Activated naive CD4-positive, alpha-beta T cell treated with anti-CD3 and anti-CD28 coated beads, Interleukin-2, amount 50 U/mL, for 16 hours (primary cell): ENCODE measurements around the gene BCKDHA.
A peak's percentile ranks its signal among the peaks of the same experiment; 100 is the strongest.
"Not testable (repeated sequence)": the region's sequence is repeated elsewhere in the genome, so short reads cannot be mapped to it uniquely, and the experiment has no call there.

Source experiments
- DNase-seq: peaks from one replicate; pipeline ENCODE4 v3.0.0-alpha.2; 2020

BCKDHA gene

DNA sequence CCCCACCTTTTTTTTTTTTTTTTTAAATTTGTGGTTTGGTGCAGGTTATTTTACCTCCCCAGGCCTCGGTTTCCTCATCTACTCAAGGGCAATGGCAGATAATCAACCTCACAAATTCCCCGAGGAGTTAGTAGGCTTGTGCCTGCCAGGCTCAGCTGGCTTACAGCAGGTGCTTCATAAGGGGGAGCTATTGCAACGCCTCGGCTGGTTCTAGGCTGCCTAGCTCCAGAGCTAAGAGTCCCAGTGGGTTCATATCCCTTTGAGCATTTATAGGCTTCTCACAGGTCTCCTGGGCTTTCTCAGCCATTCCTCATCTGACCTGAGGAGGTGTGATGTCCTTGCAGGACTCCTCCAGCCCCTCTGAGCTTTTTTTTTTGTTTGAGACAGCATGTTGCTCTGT, 10.6 kb downstream of the BCKDHA start:
- no peak for DNase-seq

DNA sequence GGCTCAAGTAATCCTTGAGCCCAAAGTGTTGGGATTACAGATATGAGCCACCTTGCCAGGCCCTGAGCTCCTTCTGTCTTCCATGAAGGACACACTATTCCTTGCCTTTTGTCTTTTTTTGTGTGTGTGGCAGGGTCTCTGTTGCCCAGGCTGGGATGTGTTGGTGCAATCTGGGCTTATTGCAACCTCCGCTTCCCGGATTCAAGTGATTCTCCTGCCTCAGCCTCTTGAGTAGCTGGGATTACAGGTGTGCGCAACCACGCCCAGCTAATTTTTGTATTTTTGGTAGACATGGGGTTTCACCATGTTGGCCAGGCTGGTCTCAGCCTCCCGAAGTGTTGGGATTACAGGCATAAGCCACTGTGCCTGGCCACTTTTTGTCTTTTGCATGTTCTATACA, 11.2 kb downstream of the BCKDHA start:
- DNase-seq: not testable (repeated sequence)

DNA sequence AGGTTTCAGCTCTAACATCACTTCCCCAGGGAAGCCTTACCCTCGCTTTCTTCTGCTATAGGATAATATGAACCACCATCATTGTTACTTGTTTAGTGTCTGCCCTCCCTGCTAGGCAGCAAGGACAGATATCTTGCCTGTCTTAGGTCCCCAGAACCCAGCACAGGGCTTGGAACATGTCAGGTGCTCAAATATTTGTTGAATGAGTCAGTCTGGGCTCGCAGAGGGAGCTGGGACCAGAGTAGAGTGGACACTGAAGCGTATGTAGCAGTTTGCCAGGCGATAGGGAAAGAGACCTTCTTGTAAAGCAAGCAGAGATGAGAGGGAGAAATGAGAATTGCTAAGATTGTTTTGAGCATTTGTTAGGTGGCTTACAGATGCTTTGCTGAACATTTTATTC, 11.7 kb downstream of the BCKDHA start:
- DNase-seq: no peak

DNA sequence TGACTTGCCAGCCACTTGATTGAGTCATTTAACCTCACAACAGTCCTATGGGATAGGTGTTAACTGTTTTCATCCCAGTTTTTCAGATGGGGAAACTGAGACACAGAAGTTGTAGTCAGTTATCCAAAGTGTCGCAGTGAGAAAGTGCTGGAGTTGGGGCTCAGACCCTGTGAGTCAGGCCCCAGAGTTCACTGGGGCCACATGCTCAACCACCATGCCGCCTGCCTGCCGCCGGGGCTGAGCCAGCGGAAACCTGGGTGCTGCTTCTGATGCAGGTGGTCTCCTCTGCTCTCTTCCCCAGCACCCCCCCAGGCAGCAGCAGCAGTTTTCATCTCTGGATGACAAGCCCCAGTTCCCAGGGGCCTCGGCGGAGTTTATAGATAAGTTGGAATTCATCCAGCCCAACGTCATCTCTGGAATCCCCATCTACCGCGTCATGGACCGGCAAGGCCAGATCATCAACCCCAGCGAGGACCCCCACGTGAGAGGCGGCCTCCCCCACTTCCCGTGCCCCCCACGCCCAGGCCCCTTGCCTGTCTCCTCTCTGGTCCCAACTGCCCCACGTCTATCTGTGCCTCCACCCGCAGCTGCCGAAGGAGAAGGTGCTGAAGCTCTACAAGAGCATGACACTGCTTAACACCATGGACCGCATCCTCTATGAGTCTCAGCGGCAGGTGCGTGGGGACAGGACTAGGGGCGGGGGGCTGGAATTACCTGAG, 12.9 kb downstream of the BCKDHA start:
- DNase-seq: no peak

DNA sequence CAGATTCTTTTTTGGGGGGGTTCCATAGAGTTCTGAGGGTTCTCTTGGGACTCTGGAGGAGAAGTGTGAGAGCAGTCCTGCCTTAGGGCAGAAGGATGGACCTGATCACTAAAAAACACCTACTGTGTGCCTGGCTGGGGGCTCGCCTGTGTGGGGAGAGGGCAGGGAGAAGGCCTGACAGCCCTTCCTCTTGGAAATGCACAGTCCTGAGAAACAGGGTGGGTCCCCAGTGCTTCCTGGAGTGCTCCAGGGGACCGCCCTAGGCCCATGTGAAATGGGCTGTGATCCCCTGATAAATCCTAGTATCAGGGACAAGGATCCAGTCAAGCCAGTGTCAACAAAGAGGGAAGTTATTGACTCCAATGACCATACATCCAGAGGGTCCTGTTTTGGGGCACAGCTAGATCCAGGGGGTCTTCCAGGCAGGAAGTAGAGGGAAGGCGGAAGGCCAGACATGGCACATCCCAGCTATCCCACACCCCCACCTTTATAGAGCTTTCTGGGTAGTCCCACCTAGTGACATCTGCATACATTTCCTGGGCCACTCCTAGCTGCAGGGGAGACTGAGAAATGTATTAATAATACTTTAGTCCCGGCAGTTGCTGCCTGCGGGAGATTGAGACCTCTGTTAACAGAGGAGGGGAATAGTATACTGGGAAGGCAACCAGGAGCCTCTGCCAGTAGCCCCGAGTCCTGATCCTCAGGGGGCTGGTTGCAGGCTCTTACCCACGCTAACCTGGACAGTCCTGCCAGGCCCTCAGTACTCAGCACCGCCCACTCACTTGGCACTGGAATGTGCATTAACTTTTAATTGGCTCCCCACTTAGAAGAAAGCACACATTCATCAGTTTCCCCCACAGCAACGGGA, 13.7 kb downstream of the BCKDHA start:
- DNase-seq: no peak

DNA sequence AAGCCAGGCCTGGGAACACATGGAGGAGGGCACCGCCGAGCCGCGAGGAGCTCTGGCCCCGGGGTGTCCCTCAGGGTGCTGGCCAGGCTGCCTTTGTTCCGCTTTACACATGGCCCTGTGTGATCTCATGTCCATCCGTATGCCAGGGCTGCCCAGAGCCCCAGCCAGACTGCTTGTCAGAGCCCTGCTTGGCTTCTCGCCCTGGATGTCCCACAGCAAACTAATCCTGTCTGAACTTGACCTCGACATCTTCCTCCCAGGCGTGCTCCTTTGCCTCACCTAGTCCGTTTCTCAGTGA, 14.3 kb downstream of the BCKDHA start:
- DNase-seq: no peak

DNA sequence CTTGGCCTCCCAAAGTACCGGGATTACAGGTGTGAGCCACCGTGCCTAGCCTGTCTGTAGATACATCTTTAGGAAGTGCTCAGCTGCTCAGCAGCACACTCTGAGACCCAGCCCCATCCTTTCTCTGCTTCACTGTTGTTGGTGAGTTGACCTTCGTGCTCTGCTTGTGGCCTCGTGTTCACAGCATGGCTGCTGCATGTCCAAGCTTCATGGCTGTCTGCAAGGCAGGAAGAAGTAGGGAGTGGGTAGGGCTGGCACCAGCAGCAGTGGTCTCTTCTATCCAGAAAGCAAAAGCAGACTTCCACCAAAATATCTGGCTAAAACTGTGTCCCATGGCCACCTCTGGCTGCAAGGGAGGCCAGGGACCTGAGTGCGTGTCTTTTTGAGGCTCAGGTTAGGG, 15.3 kb downstream of the BCKDHA start:
- no peak for DNase-seq

DNA sequence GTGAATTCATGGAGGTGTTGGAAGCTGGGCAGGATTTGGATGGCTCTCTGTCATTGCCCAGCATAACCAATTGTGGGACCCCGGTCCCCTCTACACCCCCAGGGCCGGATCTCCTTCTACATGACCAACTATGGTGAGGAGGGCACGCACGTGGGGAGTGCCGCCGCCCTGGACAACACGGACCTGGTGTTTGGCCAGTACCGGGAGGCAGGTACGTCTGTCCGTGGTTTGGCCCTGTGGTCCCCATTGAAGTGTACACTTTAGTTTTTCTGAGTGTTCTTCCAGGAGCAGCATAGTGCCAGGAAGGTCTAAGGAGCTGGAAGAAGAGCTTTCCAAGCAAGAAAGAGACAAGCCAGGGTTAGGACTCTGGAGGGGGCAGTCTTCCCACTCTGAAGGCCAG, 16.3 kb downstream of the BCKDHA start:
- no peak for DNase-seq

DNA sequence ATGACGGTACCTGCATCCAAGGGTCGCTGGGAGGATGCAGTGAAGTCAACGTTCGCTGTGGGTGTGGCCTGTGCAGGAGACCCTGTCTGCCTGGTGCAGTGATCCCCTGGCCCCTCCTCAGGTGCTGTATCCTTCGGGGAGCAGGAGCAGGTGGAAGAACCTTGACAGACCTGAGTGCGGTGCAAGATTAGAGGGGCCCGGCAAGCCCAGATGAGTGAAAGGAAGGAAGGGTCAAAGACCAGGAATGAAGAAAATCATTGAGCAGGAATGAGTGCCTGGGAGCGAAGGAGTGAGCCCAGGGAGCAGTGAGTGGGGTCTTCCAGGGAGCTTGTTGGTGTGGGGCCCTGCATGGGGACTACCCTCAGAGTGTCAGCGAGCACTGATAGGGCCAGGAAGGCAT, 16.8 kb downstream of the BCKDHA start:
- no peak for DNase-seq

DNA sequence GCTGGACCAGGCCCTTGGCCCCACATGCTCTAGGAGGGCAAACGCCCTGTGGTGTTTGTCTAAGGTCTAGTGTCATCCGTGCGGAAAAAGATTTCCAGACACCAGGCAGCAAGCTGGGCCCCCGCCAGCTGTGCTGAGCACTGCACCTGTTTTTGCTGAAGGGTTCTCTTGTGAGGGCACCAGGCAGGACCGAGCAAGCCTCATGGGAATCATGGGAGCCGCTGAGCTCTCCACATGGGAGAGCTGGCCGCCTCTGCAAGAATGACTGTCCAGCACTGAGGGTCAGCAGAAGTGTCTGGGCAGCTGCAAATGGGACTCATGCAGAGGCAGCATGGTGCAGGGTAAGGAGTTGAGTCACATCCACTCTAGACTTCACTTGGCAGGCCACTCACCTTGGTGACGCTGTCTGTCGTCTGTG, 17.5 kb downstream of the BCKDHA start:
- no peak for DNase-seq

DNA sequence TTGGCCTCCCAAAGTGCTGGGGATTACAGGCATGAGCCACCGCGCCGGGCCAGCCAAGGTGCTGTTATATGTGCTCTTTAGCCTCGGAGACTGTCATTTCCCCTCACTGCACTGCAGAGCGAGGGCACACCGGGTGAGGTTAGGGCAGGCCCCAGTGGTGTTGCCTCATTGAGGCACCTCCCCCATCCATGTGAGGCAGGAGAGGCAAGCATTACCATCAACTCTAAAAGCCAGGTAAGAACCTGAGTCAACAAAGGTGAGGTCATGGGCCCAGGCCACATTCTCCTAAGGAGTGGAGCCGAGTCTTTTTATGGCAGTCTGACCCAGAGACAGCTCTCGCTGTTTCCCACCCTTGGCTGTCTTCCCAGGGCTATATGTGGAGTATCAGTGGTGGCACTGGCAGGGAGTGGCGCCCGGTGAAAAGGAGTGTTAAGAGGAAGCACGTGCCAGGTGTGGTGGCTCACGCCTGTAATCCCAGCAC, 18.6 kb downstream of the BCKDHA start:
- DNase-seq: no peak

DNA sequence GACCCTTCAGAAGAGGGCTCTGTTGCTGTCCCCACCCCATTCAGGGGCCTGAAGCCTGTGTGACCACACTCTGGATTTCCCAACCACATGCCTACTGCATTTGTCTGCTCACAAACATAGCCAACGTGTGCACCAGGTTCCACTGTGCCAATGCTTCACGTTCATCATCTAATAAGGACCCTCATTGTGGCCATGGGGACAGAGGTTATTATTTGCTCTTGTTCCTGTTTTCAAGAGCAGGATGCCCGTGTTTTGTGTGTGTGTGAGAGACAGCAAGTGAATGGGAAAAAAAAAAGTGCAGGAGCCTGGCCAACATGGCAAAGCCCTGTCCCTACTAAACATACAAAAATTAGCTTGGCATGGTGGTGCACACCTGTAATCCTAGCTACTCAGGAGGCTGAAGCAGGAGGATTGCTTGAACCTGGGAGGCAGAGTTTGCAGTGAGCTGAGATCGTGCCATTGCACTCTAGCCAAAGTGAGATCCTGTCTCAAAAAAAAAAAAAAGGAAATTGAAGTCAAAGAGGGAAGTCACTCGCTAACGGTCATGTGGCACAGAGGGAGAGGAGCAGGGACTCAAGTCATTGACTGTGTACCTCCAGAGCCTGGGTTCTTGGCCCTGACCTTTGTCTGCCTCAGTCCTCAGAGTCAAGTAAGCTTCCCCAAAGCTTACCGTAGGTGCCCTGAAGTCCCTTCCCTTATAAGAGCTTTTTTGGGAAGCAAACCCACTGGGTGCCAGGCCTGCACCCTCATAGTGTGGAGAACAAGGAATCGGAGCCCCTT, 22.7 kb downstream of the BCKDHA start:
- DNase-seq: no peak

DNA sequence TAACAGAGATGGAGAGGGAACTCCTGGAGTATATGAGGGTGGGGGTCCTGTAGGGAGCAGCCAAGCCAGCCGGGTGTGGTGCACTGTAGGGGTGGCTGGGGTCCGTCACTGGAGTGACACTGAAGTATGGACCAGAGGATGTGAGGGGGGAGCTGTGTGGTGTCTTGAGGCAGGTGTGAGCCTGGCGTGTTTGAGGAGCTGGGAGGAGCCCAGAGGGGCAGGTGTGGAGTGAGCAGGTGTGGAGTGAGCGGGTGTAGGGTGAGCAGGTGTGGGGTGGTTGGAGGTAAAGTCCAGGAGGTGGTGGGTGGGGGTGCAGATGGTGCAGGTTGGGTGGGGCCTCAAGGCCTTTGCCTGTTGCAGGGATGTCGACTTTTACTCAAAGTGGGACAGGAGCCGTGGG, 23.7 kb downstream of the BCKDHA start:
- DNase-seq: no peak

DNA sequence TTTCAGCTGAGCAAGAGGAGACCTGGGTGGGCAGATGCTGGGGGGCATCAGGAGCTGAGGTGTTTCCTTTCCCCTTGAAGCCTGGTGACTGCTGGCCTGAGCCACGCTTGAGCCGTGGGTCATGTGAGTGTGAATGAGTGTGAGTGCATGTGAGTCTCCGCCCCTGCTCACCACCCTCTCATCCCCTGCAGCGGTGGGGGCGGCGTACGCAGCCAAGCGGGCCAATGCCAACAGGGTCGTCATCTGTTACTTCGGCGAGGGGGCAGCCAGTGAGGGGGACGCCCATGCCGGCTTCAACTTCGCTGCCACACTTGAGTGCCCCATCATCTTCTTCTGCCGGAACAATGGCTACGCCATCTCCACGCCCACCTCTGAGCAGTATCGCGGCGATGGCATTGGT, 24.4 kb downstream of the BCKDHA start:
- no peak for DNase-seq

DNA sequence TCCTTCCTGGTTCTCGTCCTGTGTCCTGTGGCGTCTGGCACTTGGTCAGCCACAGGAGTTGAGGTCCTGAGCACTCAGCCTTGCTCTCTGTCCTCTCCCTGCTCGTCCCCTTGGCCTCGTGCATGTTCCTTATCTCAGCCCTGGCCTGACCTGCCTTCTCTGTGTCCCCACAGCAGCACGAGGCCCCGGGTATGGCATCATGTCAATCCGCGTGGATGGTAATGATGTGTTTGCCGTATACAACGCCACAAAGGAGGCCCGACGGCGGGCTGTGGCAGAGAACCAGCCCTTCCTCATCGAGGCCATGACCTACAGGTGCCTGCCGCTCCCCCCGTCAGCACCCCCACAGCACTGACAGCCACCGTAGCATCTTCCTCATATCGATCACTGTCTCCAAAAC, 24.8 kb downstream of the BCKDHA start:
- DNase-seq: no peak

DNA sequence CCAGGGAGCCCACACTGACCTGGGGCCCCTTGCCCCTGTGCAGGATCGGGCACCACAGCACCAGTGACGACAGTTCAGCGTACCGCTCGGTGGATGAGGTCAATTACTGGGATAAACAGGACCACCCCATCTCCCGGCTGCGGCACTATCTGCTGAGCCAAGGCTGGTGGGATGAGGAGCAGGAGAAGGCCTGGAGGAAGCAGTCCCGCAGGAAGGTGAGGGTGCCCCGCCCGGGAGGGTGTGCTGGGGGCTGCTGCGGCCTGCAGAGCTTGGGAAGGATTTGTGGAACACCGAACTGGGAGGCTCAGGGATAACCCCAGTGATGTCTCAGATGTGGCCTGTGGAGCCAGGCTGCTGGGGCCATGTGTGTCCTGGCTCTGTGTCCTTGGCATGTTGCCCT, 25.3 kb downstream of the BCKDHA start:
- no peak for DNase-seq

DNA sequence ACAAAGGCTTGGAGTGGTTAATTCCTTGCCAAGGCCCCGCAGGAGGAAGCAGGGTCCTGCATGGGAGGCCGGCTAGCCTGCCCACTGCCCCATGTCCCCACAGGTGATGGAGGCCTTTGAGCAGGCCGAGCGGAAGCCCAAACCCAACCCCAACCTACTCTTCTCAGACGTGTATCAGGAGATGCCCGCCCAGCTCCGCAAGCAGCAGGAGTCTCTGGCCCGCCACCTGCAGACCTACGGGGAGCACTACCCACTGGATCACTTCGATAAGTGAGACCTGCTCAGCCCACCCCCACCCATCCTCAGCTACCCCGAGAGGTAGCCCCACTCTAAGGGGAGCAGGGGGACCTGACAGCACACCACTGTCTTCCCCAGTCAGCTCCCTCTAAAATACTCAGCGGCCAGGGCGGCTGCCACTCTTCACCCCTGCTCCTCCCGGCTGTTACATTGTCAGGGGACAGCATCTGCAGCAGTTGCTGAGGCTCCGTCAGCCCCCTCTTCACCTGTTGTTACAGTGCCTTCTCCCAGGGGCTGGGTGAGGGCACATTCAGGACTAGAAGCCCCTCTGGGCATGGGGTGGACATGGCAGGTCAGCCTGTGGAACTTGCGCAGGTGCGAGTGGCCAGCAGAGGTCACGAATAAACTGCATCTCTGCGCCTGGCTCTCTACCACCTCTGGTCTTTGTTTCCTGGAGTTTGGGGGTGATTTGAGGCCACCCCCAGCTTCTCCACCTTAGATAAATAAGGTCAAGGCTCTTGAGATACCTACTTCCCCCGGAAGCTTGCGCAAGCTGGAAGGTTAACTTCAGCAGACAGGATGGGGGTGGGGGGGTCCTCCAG, 26.9 kb downstream of the BCKDHA start:
- no peak for DNase-seq

DNA sequence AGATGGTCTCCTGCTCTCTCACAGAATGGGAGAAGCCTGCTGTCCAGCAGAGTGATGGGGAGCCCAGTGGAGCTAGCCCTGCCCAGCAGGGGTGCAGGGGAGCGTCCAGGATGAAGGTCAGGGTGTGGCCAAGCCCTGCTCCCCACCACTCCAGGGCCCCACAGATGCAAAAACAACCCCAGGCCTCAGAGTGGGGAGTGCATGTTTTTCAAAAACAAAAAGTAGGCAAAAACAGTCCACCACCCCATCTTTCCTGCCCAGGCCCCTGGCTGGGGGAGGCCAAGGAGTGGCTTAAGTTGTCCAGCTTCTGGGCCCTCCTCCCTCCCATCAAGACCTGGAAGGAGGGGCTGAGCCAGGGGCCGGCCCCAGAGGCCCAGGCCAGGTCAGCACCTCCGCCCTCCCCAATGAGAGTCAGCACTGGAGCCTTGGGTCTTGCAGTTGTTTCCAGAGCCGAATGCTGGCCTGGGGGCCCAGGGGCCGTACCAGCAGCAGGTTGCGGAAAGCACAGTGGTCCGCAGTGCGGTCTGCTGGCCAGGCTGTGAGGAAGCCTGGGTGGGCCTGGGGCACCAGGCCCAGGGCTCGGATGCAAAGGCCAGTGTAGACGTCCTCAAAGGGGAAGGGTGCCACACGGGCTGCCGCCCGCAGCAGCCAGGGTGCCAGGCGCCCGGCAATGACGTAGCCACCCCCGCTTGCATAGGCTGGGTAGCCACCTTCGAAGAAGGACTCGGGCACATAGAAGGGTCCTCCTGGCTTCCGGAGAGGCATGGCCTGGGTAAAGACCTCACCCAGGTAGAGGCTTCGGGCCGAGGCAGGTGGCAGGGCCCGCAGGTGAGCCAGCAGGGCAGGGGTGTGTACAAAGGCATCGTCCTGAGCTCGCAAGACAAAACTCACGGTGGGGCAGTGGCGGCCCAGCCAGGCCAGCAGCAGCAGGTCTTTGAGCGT, 27.8 kb downstream of the BCKDHA start:
- DNase-seq: no peak

DNA sequence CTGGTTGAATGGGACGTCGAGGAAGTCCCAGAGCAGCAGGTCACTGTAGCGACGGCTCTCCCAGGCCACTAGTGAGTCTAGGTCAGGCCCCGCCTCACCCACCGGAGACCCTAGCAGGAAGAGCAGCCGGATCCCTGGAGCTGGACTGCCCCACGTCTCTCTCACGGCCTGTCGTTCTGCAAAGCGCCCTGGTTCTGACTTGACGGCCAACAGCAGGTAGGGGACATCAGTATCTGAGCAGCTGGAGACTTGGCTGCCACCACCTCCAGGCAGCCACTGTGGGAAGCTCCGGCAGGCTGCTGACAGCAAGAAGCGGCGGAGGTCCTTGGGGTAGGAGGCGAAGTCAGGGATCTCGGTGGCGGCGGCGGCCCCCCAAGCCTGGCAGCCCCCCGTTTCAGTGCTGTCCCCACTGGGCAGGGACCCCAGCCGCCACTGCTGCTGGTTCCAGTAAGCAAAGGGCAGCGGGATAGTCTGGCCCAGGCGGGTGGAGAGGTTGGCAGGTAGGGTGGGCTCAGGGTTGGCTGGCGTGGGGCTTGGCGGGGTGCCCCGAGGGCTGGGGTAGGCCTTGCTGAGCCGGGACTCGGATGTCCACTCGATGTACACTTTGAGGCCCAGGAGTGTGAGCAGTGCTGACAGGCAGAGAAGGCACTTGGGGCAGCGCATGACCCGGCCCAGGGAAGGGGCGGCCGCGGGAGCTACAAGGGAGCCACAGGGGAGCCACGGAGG, 28.7 kb downstream of the BCKDHA start:
- no peak for DNase-seq

DNA sequence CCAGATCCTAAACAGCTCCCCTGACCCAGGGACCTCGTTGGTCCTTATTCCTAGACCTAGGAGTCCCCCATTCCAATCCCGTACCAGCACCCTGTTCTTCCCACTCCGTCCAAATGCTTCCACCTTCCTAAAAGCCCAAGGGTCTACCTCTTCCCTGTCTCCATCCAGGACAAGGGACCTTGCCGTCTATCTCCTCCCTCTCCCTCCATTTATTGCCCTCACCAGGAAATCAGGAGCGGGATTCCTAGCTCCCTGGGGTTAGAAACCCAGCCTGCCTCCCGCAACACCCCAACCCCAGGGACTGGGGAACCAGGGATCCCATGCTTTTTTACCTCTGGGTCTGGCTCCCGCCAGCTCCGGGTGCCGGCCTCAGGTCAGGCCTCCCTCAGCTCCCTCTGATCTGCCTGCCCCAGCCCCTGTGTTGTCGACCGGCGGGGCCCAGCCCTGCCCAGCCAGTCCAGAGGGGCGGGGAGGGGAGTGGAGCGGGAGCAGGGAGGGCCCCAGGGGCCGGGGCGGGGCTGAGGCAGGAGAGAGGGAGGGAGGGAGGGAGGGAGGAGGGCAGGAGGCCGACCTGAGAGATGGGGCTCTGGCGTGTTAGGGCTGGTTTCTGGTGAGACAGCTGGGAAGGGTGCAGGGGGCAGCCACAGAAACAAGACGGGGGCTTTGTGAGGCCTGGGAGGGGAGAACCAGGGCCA, 29.5 kb downstream of the BCKDHA start, which contains the start of gene B3GNT8:
TSS of gene B3GNT8 (minus strand) at position 423 of the 695 bp plus-strand sequence. CDS start 596 bp downstream, outside the sequence.
- peak; percentile 44 for DNase-seq
